G401 (cell line): Measurements from ENCODE around the gene LRCOL1. TPM values are rescaled to one million over a fixed set of nuclear protein-coding genes. Genes with fewer than 3 reads are reported as not detected.

Experiments
- DNase-seq: peaks from one replicate; pipeline ENCODE4 v3.0.0-alpha.2; 2015; ENCODE audit warnings: low spot score
- in situ Hi-C: cut with HindIII; loops from 2 replicates; pipeline ENCODE4 v1.10.0; 2016; ENCODE audit warnings: low sequenced_read_pairs, mixed read lengths
- total RNA-seq: library from RNA; depleted of rRNA; stranded (reverse); fragments of >200 nt; shearing (Covaris generic); gene quantifications from 2 replicates; pipeline ENCODE4 v1.2.3, GENCODE V29; 2014; rRNA removed

LRCOL1 gene
- total RNA-seq, result not detected in 2 replicates

GRCh38 chr12:132610051-132610759 lies at the start of gene LRCOL1:
TSS of gene LRCOL1 (minus strand) at chr12:132610582. CDS start at chr12:132606251, 4,331 bp downstream.
- in situ Hi-C loops, result no loop called here
- peak; percentile 33 for DNase-seq

- in situ Hi-C loops, result no loop called here
- no peak for DNase-seq
Observed at GRCh38 chr12:132660052-132660451, 49.7 kb upstream of the LRCOL1 start.

GRCh38 chr12:132659146-132659545 lies 48.8 kb upstream of the LRCOL1 start:
- in situ Hi-C loops, result no loop called here
- DNase-seq, result peak; percentile 85

- no peak for DNase-seq
- in situ Hi-C loops, result no loop called here
Observed at GRCh38 chr12:132658149-132658894, 47.9 kb upstream of the LRCOL1 start.

GRCh38 chr12:132657004-132657727 lies 46.8 kb upstream of the LRCOL1 start:
- in situ Hi-C loops, result no loop called here
- DNase-seq, result no peak

GRCh38 chr12:132653567-132654290 lies 43.3 kb upstream of the LRCOL1 start:
- no peak for DNase-seq
- in situ Hi-C loops, result no loop called here

- DNase-seq, result no peak
- in situ Hi-C loops, result no loop called here
Observed at GRCh38 chr12:132651444-132652100, 41.2 kb upstream of the LRCOL1 start.

- in situ Hi-C loops, result no loop called here
- no peak for DNase-seq
Observed at GRCh38 chr12:132649226-132649945, 39.0 kb upstream of the LRCOL1 start.

GRCh38 chr12:132648616-132649225 lies 38.3 kb upstream of the LRCOL1 start:
- in situ Hi-C loops, result no loop called here

GRCh38 chr12:132647858-132648257 lies 37.5 kb upstream of the LRCOL1 start:
- DNase-seq, result no peak
- in situ Hi-C loops, result no loop called here

More at GRCh38 chr12:132648616-132649225, 38.3 kb upstream of the LRCOL1 start:
- no peak for DNase-seq

GRCh38 chr12:132646850-132647249 lies 36.5 kb upstream of the LRCOL1 start:
- in situ Hi-C loops, result no loop called here
- no peak for DNase-seq

- in situ Hi-C loops, result no loop called here
- no peak for DNase-seq
Observed at GRCh38 chr12:132642846-132643835, 32.8 kb upstream of the LRCOL1 start.

GRCh38 chr12:132641811-132642650 lies 31.6 kb upstream of the LRCOL1 start:
- DNase-seq, result no peak
- in situ Hi-C loops, result no loop called here

GRCh38 chr12:132640936-132641335 lies 30.6 kb upstream of the LRCOL1 start:
- in situ Hi-C loops, result no loop called here
- DNase-seq, result no peak

- in situ Hi-C loops, result no loop called here
- no peak for DNase-seq
Observed at GRCh38 chr12:132639956-132640520, 29.7 kb upstream of the LRCOL1 start.
